H9 (cell line): ENCODE measurements around the gene MYRF. TPM values are rescaled to one million over a fixed set of nuclear protein-coding genes. Genes with fewer than 3 reads are reported as not detected.

ENCODE experiments used
- DNase-seq: peaks from one replicate; pipeline ENCODE4 v3.0.0-alpha.2; 2017
- H2AFZ ChIP-seq: one replicate; pipeline ENCODE4 v1.6.1; 2013; ENCODE audit warnings: mild to moderate bottlenecking, low read length, control low read depth, moderate library complexity
- H2AK5ac ChIP-seq: 2 replicates; pipeline ENCODE4 v1.6.1; 2013; ENCODE audit warnings: low read length, control low read depth, mixed read lengths; ENCODE audit not compliant: insufficient read length
- H2BK120ac ChIP-seq: one replicate; pipeline ENCODE4 v1.6.1; 2013; ENCODE audit warnings: low read depth, mild to moderate bottlenecking, low read length, control low read depth, inconsistent platforms; ENCODE audit not compliant: poor library complexity, severe bottlenecking
- H2BK12ac ChIP-seq: 2 replicates; pipeline ENCODE4 v1.6.1; 2013; ENCODE audit warnings: low read length, control low read depth, mixed read lengths, low read depth; ENCODE audit not compliant: insufficient read length
- H2BK15ac ChIP-seq: 2 replicates; pipeline ENCODE4 v1.6.1; 2013; ENCODE audit warnings: low read depth, low read length, control low read depth
- H2BK20ac ChIP-seq: one replicate; pipeline ENCODE4 v1.6.1; 2013; ENCODE audit warnings: low read depth, mild to moderate bottlenecking, low read length, control low read depth, inconsistent platforms; ENCODE audit not compliant: poor library complexity, severe bottlenecking
- H2BK5ac ChIP-seq: 2 replicates; pipeline ENCODE4 v1.6.1; 2013; ENCODE audit warnings: low read length, control low read depth, mixed read lengths; ENCODE audit not compliant: insufficient read length
- H3K14ac ChIP-seq: 2 replicates; pipeline ENCODE4 v1.6.1; 2013; ENCODE audit warnings: low read length, control low read depth; ENCODE audit not compliant: insufficient read depth
- H3K18ac ChIP-seq: 2 replicates; pipeline ENCODE4 v1.6.1; 2013; ENCODE audit warnings: low read depth, mild to moderate bottlenecking, mixed read lengths, low read length, control low read depth; ENCODE audit not compliant: insufficient read length
- H3K23ac ChIP-seq: 2 replicates; pipeline ENCODE4 v1.6.1; 2013; ENCODE audit warnings: low read length, control low read depth, mixed read lengths, low read depth; ENCODE audit not compliant: insufficient read length
- H3K23me2 ChIP-seq: 2 replicates; pipeline ENCODE4 v1.6.1; 2013; ENCODE audit warnings: low read depth, mild to moderate bottlenecking, mixed read lengths, low read length, control low read depth; ENCODE audit not compliant: insufficient read length, poor library complexity, severe bottlenecking
- H3K27ac ChIP-seq: 2 replicates; pipeline ENCODE4 v1.5.1; 2013; ENCODE audit warnings: low read length, control low read depth, mixed read lengths, low read depth; ENCODE audit not compliant: insufficient read length
- H3K27me3 ChIP-seq: 2 replicates; pipeline ENCODE4 v1.6.1; 2013; ENCODE audit warnings: low read length, control low read depth, inconsistent platforms; ENCODE audit not compliant: insufficient read depth
- H3K4ac ChIP-seq: 2 replicates; pipeline ENCODE4 v1.6.1; 2013; ENCODE audit warnings: low read depth, mild to moderate bottlenecking, control low read depth, inconsistent platforms, low read length, moderate library complexity
- H3K4me1 ChIP-seq: 2 replicates; pipeline ENCODE4 v1.6.1; 2013; ENCODE audit warnings: low read length, control low read depth, inconsistent platforms; ENCODE audit not compliant: insufficient read depth
- H3K4me2 ChIP-seq: 2 replicates; pipeline ENCODE4 v1.6.1; 2013; ENCODE audit warnings: low read length, control low read depth, mixed read lengths; ENCODE audit not compliant: insufficient read length, insufficient read depth
- H3K56ac ChIP-seq: 2 replicates; pipeline ENCODE4 v1.6.1; 2013; ENCODE audit warnings: low read depth, mild to moderate bottlenecking, mixed read lengths, low read length, control low read depth; ENCODE audit not compliant: insufficient read length
- H3K79me1 ChIP-seq: 2 replicates; pipeline ENCODE4 v1.6.1; 2013; ENCODE audit warnings: low read depth, mild to moderate bottlenecking, moderate library complexity, low read length, control low read depth, inconsistent platforms; ENCODE audit not compliant: insufficient read depth, poor library complexity, severe bottlenecking
- H3K79me2 ChIP-seq: 2 replicates; pipeline ENCODE4 v1.6.1; 2013; ENCODE audit warnings: low read length, control low read depth, inconsistent platforms; ENCODE audit not compliant: insufficient read depth
- H3K9ac ChIP-seq: 2 replicates; pipeline ENCODE4 v1.6.1; 2013; ENCODE audit warnings: low read length, control low read depth, mixed read lengths; ENCODE audit not compliant: insufficient read length; ENCODE audit errors: extremely low read depth
- H3K9me3 ChIP-seq: one replicate; pipeline ENCODE4 v1.6.1; 2013; ENCODE audit warnings: low read depth, low read length, inconsistent platforms; ENCODE audit not compliant: control insufficient read depth
- H3T11ph ChIP-seq: one replicate; pipeline ENCODE4 v1.6.1; 2013; ENCODE audit warnings: mild to moderate bottlenecking, low read length, control low read depth, inconsistent platforms
- H4K20me1 ChIP-seq: one replicate; pipeline ENCODE4 v1.6.1; 2013; ENCODE audit not compliant: control insufficient read depth, insufficient read length, insufficient read depth
- H4K5ac ChIP-seq: 2 replicates; pipeline ENCODE4 v1.6.1; 2013; ENCODE audit warnings: low read depth, mild to moderate bottlenecking, mixed read lengths, low read length, control low read depth; ENCODE audit not compliant: insufficient read length
- H4K8ac ChIP-seq: replicated peaks from 2 replicates; pipeline ENCODE4 v1.6.1; 2013; ENCODE audit warnings: low read length, control low read depth, mixed read lengths, low read depth; ENCODE audit not compliant: insufficient read length
- H4K91ac ChIP-seq: 2 replicates; pipeline ENCODE4 v1.6.1; 2013; ENCODE audit warnings: low read depth, mild to moderate bottlenecking, moderate library complexity, mixed read lengths, low read length, control low read depth; ENCODE audit not compliant: insufficient read length
- H3K27ac Mint-ChIP-seq, 3 experiments: 2 replicates in 2 of 3; 3 replicates in 1 of 3; pipeline ENCODE4 v1.8.0; 2020 to 2021; ENCODE audit warnings: mixed read lengths in 3 of 3, mild to moderate bottlenecking in 1 of 3, moderate library complexity in 1 of 3
- H3K27me3 Mint-ChIP-seq: 2 replicates; pipeline ENCODE4 v1.8.0; 2021; ENCODE audit warnings: low read depth, mild to moderate bottlenecking, moderate library complexity, mixed read lengths
- H3K36me3 Mint-ChIP-seq, 3 experiments: 2 replicates in 2 of 3; 3 replicates in 1 of 3; pipeline ENCODE4 v1.8.0; 2020 to 2021; ENCODE audit warnings: low read depth in 3 of 3, mixed read lengths in 3 of 3; ENCODE audit not compliant: insufficient read depth in 1 of 3
- H3K4me1 Mint-ChIP-seq, 2 experiments: 2 replicates each; pipeline ENCODE4 v1.8.0; 2020; ENCODE audit warnings: mixed read lengths in 2 of 2
- H3K4me3 Mint-ChIP-seq, 2 experiments: 2 replicates in 1 of 2; 3 replicates in 1 of 2; pipeline ENCODE4 v1.8.0; 2020 to 2021; ENCODE audit warnings: mild to moderate bottlenecking in 2 of 2, mixed read lengths in 2 of 2, moderate library complexity in 1 of 2
- H3K9me3 Mint-ChIP-seq, 2 experiments: 2 replicates in 1 of 2; 3 replicates in 1 of 2; pipeline ENCODE4 v1.8.0; 2020; ENCODE audit warnings: mild to moderate bottlenecking in 2 of 2, mixed read lengths in 2 of 2, moderate library complexity in 1 of 2
- CTCF ChIP-seq: fragments of 200-600 bp; sonication (generic); conservative IDR thresholded peaks from 3 replicates; pipeline ENCODE4 v1.8.0; 2021; ENCODE audit warnings: antibody characterized with exemption, mild to moderate bottlenecking
- WGBS: extraction: QIAGEN DNeasy Blood & Tissue Kit; methylation state at CpG from one replicate; pipeline ENCODE4 v1.1.7; 2013; ENCODE audit warnings: missing lambda C conversion rate, low lambda C conversion rate, mixed read lengths; ENCODE audit not compliant: insufficient read length; ENCODE audit errors: extremely low coverage; 5-methylcytosine and 5-hydroxymethylcytosine counted together
- total RNA-seq: library from RNA; stranded (reverse); gene quantifications from 2 replicates; pipeline ENCODE4 v1.2.1, GENCODE V29; 2021

Gene MYRF
- total RNA-seq, 1 experiment from 2014 or later: 13.9 TPM

- Histone ChIP-seq H2BK12ac (no peak overlapping the region), H3K23ac (no peak overlapping the region), H3K4ac (no peak overlapping the region), H4K91ac (no peak overlapping the region), H2BK5ac (no peak overlapping the region), H4K8ac (no peak overlapping the region), H3K18ac (no peak overlapping the region), H3K9me3 (no peaks in the 10 kb centered on the region), H3K79me2 (no peaks in the 10 kb centered on the region), H2AFZ (no peak overlapping the region), H3K14ac (no peak overlapping the region), H2BK120ac (no peak overlapping the region), H3K9ac (no peak overlapping the region), H3K23me2 (no peaks in the 10 kb centered on the region), H2AK5ac (no peak overlapping the region), H3K27ac (no peak overlapping the region), H4K20me1 (no peaks in the 10 kb centered on the region), H3K4me2 (no peak overlapping the region), H3T11ph (no peak overlapping the region), H2BK20ac (no peak overlapping the region), H2BK15ac (no peak overlapping the region), H3K27me3 (no peaks in the 10 kb centered on the region), H3K4me1 (no peaks in the 10 kb centered on the region), H3K56ac (no peak overlapping the region), H3K79me1 (no peaks in the 10 kb centered on the region), H4K5ac (no peak overlapping the region)
- TF ChIP-seq CTCF: no peak
- peaks cover 16 to 56% (median 49%) of the 10 kb centered on the region in 3 experiments for H3K36me3 Mint-ChIP-seq
- peaks cover 9 to 12% of the 10 kb centered on the region in 2 experiments; a peak in 2 of 4 replicates for H3K4me1 Mint-ChIP-seq
- WGBS: no CpG with 5 or more reads among the region's 11 CpGs
- H3K27me3 Mint-ChIP-seq: peaks cover 2% of the 10 kb centered on the region; the same call in 1 of the 2 replicates
- H3K4me3 Mint-ChIP-seq: no peak overlapping the region
- H3K9me3 Mint-ChIP-seq: peaks cover 0 to 2% of the 10 kb centered on the region in 2 experiments; a peak in 2 of 5 replicates
- no peak overlapping the region; a peak in 1 of 7 replicates for H3K27ac Mint-ChIP-seq
- DNase-seq: no peak
Observed at GRCh38 chr11:61782841-61783240, 30.4 kb downstream of the MYRF start.
